ENCODE measurements around the gene AGFG2. TPM values are rescaled to one million over a fixed set of nuclear protein-coding genes. Genes with fewer than 3 reads are reported as not detected.

The AGFG2 gene
- total and polyA plus RNA-seq, 2 of the 13 experiments (the other 11 are each of a cell fraction or from before 2014, with no cell fraction given), result 125 to 132 TPM

- TF ChIP-seq POGK (CRISPR knock-in tag; conservative IDR thresholded peaks at IDR 0.05), result peak; percentile 64
- no peak for TF ChIP-seq EP300 (IDR thresholded peaks at IDR 0.05; ENCODE audit: low read depth in 2 of 2, low read length in 2 of 2)
- TF ChIP-seq EP300 (CRISPR knock-in tag; IDR thresholded peaks at IDR 0.05; ENCODE audit: borderline replicate concordance), result peak; percentile 35; the same call in 1 of the 2 replicates
- TF ChIP-seq NR2F6 (IDR thresholded peaks at IDR 0.05), result no peak; the same call in 1 of the 2 replicates
- peak; percentile 5; the same call in 1 of the 2 replicates for TF ChIP-seq NR2F6 (CRISPR knock-in tag; IDR thresholded peaks at IDR 0.05)
- TF ChIP-seq ZNF616 (CRISPR knock-in tag; IDR thresholded peaks at IDR 0.05; ENCODE audit: low read depth), result peak; percentile 55; the same call in 1 of the 2 replicates
- TF ChIP-seq SRY (CRISPR knock-in tag; IDR thresholded peaks at IDR 0.05), result peak; percentile 91
- no peak for TF ChIP-seq CBFB (CRISPR knock-in tag; IDR thresholded peaks at IDR 0.05)
- 0 out of 2 replicates have a peak, but pooled peaks have one; percentile 40 for TF ChIP-seq NAIF1 (CRISPR knock-in tag; IDR thresholded peaks at IDR 0.05; ENCODE audit: borderline replicate concordance)
- 0 out of 2 replicates have a peak, but pooled peaks have one; percentile 49 for TF ChIP-seq ZNF275 (CRISPR knock-in tag; IDR thresholded peaks at IDR 0.05; ENCODE audit: borderline replicate concordance)
- TF ChIP-seq SP5 (CRISPR knock-in tag; IDR thresholded peaks at IDR 0.05; ENCODE audit: borderline replicate concordance, low read depth), result peak; percentile 49; the same call in 1 of the 2 replicates
- TF ChIP-seq E2F1 (CRISPR knock-in tag; IDR thresholded peaks at IDR 0.05), result peak; percentile 90
- TF ChIP-seq SAFB2 (CRISPR knock-in tag; IDR thresholded peaks at IDR 0.05; ENCODE audit: borderline replicate concordance, low read depth), result 0 out of 2 replicates have a peak, but pooled peaks have one; percentile 30
- TF ChIP-seq ZNF879 (CRISPR knock-in tag; IDR thresholded peaks at IDR 0.05), result no peak
- peak; percentile 84 for TF ChIP-seq ZMYM4 (CRISPR knock-in tag; IDR thresholded peaks at IDR 0.05)
- TF ChIP-seq NFYB (CRISPR knock-in tag; IDR thresholded peaks at IDR 0.05), result peak; percentile 97
- no peak for TF ChIP-seq NONO (IDR thresholded peaks at IDR 0.05)
- peak; percentile 70 for TF ChIP-seq NONO (CRISPR knock-in tag; conservative IDR thresholded peaks at IDR 0.05)
- TF ChIP-seq POLR2A (IDR thresholded peaks at IDR 0.05; ENCODE audit: insufficient read depth in 1 of 2, low read depth in 2 of 2, low read length in 2 of 2), result peak in 1 of 2 experiments; percentile 93; a peak in 3 of 4 replicates
- peak; percentile 78 for TF ChIP-seq HOMEZ (CRISPR knock-in tag; IDR thresholded peaks at IDR 0.05; ENCODE audit: low read depth)
- peak; percentile 93 for TF ChIP-seq RFXAP (CRISPR knock-in tag; IDR thresholded peaks at IDR 0.05; ENCODE audit: borderline replicate concordance)
- peak; percentile 85 for TF ChIP-seq ZNF709 (CRISPR knock-in tag; IDR thresholded peaks at IDR 0.05)
- 0 out of 2 replicates have a peak, but pooled peaks have one; percentile 39 for TF ChIP-seq ZNF713 (CRISPR knock-in tag; IDR thresholded peaks at IDR 0.05)
- TF ChIP-seq ZNF367 (CRISPR knock-in tag; IDR thresholded peaks at IDR 0.05; ENCODE audit: borderline replicate concordance), result no peak
Observed at GRCh38 chr7:100538654-100539435, at the start of gene AGFG2 (continued).
